HEK293T (cell line): Measurements from ENCODE around the gene EYS.

Source experiments
- ARNT ChIP-seq: fragments of 450-650 bp; IDR thresholded peaks from 2 replicates; pipeline ENCODE4 v1.6.1; 2017; ENCODE audit warnings: mild to moderate bottlenecking
- BHLHE40 ChIP-seq: fragments of 450-650 bp; IDR thresholded peaks from 2 replicates; pipeline ENCODE4 v1.6.1; 2016; ENCODE audit warnings: mild to moderate bottlenecking, moderate library complexity, borderline replicate concordance
- FOXA1 ChIP-seq: fragments of 450-650 bp; IDR thresholded peaks from 2 replicates; pipeline ENCODE4 v1.6.1; 2016; ENCODE audit warnings: mild to moderate bottlenecking
- FOXK2 ChIP-seq: fragments of 450-650 bp; IDR thresholded peaks from 2 replicates; pipeline ENCODE4 v1.6.1; 2016; ENCODE audit warnings: mild to moderate bottlenecking
- L3MBTL2 ChIP-seq: fragments of 450-650 bp; conservative IDR thresholded peaks from 2 replicates; pipeline ENCODE4 v1.6.1; 2016; ENCODE audit warnings: mild to moderate bottlenecking
- SP1 ChIP-seq: fragments of 450-650 bp; IDR thresholded peaks from 2 replicates; pipeline ENCODE4 v1.6.1; 2017
- SUZ12 ChIP-seq: fragments of 450-650 bp; IDR thresholded peaks from 2 replicates; pipeline ENCODE4 v1.6.1; 2016; ENCODE audit warnings: mild to moderate bottlenecking
- TARDBP ChIP-seq: fragments of 450-650 bp; IDR thresholded peaks from 2 replicates; pipeline ENCODE4 v1.6.1; 2016

DNA sequence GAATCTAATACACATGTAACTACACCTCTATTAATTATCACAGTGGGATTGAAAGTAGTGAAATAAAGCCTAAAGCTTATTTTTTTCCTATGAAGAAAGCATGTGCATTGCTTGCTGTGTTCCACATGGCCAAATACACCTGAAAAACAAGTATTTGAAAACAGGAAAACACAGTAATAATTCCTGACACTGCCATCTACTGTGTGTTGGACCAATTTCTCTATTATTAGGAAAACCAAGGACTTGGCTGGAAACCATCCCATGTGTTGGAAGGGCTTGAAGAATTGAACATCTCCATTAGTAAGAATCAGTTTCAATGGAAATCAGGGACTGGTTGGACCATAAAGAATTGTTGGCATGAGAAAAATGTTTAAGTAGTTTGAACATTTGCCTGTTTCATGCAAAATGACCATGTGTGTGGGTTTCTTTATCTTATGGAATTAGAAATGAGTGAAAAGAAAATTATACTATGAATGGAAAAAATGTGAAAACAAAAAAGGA lies 1947.4 kb downstream of the EYS start:
- no peak for TF ChIP-seq ARNT
- TF ChIP-seq FOXK2, result no peak
- no peak for TF ChIP-seq L3MBTL2
- TF ChIP-seq SUZ12, result no peak
- no peak for TF ChIP-seq FOXA1
- no peak for TF ChIP-seq TARDBP
- no peak for TF ChIP-seq SP1
- no peak for TF ChIP-seq BHLHE40
